DND-41 (cell line): ENCODE data around the gene CAMK4.

Source experiments
- ATAC-seq: fragments of 200-7000 bp; cut with Tn5 transposase; 3 replicates; pipeline ENCODE4 v1.9.1; 2021; ENCODE audit warnings: low read depth; ENCODE audit not compliant: insufficient read depth
- DNase-seq: peaks from one replicate; pipeline ENCODE4 v3.0.0-alpha.2; 2020
- H2AFZ ChIP-seq: 2 replicates; pipeline ENCODE4 v1.6.0; 2012; ENCODE audit warnings: low read depth, low read length
- H3K27ac ChIP-seq: 2 replicates; pipeline ENCODE4 v1.5.1; 2012; ENCODE audit warnings: low read length, inconsistent platforms
- H3K27me3 ChIP-seq: fragments of 200-600 bp; sonication (generic); 2 replicates; pipeline ENCODE4 v1.6.0; 2012; ENCODE audit warnings: low read length, mild to moderate bottlenecking, inconsistent platforms; ENCODE audit not compliant: insufficient read depth, poor library complexity
- H3K36me3 ChIP-seq: 2 replicates; pipeline ENCODE4 v1.5.1; 2012; ENCODE audit warnings: low read length, inconsistent platforms; ENCODE audit not compliant: insufficient read depth
- H3K4me1 ChIP-seq: 2 replicates; pipeline ENCODE4 v1.5.1; 2012; ENCODE audit warnings: mild to moderate bottlenecking, low read length; ENCODE audit not compliant: insufficient read depth
- H3K4me2 ChIP-seq: 2 replicates; pipeline ENCODE4 v1.6.0; 2012; ENCODE audit warnings: mild to moderate bottlenecking, moderate library complexity, low read length, inconsistent platforms; ENCODE audit not compliant: insufficient read depth
- H3K4me3 ChIP-seq, 2 experiments: fragments of 200-600 bp in 1 of 2; shearing (Covaris generic) in 1 of 2; 2 replicates each; pipeline ENCODE4 v1.5.1; 2012 to 2016; ENCODE audit warnings: inconsistent platforms in 2 of 2, low read length in 2 of 2, mild to moderate bottlenecking in 2 of 2, low read depth in 1 of 2, moderate library complexity in 1 of 2
- H3K79me2 ChIP-seq: 2 replicates; pipeline ENCODE4 v1.6.0; 2012; ENCODE audit warnings: low read length, inconsistent platforms; ENCODE audit not compliant: insufficient read depth
- H3K9ac ChIP-seq: 2 replicates; pipeline ENCODE4 v1.6.0; 2012; ENCODE audit warnings: low read depth, mild to moderate bottlenecking, inconsistent platforms, low read length, moderate library complexity
- H3K9me3 ChIP-seq: 2 replicates; pipeline ENCODE4 v1.5.1; 2012; ENCODE audit warnings: low read length, moderate library complexity, mild to moderate bottlenecking, inconsistent platforms; ENCODE audit not compliant: insufficient read depth, severe bottlenecking
- H4K20me1 ChIP-seq: 2 replicates; pipeline ENCODE4 v1.6.0; 2012; ENCODE audit warnings: low read length; ENCODE audit not compliant: insufficient read depth
- EZH2 ChIP-seq: IDR thresholded peaks from 3 replicates; pipeline ENCODE4 v1.6.1; 2012; ENCODE audit warnings: borderline replicate concordance, low read depth, mild to moderate bottlenecking, moderate library complexity, low read length, inconsistent platforms; ENCODE audit not compliant: severe bottlenecking
- TF ChIP-seq, protein P1 (sequence below): IDR thresholded peaks from 2 replicates; pipeline ENCODE4 v1.5.1; 2012; ENCODE audit warnings: borderline replicate concordance, low read length, moderate library complexity, mild to moderate bottlenecking; ENCODE audit not compliant: poor library complexity, severe bottlenecking; ENCODE audit errors: extremely low read depth

CAMK4 gene

DNA sequence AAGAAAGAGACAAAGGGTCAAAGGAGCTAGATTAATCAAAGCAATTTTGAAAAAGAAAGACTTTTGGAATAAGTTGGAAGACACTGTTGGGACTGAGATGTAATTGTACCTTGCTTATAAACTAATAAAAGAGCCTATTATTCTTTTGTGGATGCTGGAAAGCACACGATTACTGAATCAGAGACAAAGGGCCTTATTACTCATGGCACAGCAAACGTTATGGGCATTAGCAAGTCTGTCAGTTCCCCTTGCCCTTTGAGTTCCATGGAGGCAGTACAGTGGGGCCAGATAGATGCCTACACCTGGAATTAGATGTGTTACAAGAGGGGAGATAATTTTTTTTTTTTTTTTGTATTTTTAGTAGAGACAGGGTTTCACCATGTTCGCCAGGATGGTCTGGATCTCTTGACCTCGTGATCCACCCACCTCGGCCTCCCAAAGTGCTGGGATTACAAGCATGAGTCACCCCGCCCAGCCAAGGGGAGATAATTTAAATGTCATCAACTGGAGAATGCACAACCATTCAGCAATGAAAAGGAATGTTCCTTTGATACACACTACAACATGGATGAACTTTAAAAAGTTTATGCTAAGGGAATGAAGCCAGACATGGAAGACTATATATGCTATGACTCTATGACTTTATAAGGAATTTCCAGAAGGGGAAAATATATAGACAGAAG lies 159.2 kb downstream of the CAMK4 start:
- no peaks in the 10 kb centered on the region for H3K27me3 ChIP-seq
- no peak overlapping the region for H3K27ac ChIP-seq
- no peaks in the 10 kb centered on the region for H4K20me1 ChIP-seq
- no peaks in the 10 kb centered on the region for H3K9me3 ChIP-seq
- H3K4me1 ChIP-seq: peaks cover 24% of the 10 kb centered on the region
- H3K4me2 ChIP-seq: no peak overlapping the region
- no peak overlapping the region for H3K4me3 ChIP-seq
- ATAC-seq (no peak), DNase-seq (no peak)
- H3K9ac ChIP-seq: no peak overlapping the region
- TF ChIP-seq, protein P1, sequence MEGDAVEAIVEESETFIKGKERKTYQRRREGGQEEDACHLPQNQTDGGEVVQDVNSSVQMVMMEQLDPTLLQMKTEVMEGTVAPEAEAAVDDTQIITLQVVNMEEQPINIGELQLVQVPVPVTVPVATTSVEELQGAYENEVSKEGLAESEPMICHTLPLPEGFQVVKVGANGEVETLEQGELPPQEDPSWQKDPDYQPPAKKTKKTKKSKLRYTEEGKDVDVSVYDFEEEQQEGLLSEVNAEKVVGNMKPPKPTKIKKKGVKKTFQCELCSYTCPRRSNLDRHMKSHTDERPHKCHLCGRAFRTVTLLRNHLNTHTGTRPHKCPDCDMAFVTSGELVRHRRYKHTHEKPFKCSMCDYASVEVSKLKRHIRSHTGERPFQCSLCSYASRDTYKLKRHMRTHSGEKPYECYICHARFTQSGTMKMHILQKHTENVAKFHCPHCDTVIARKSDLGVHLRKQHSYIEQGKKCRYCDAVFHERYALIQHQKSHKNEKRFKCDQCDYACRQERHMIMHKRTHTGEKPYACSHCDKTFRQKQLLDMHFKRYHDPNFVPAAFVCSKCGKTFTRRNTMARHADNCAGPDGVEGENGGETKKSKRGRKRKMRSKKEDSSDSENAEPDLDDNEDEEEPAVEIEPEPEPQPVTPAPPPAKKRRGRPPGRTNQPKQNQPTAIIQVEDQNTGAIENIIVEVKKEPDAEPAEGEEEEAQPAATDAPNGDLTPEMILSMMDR: no peak
- no peak for TF ChIP-seq EZH2
- H3K36me3 ChIP-seq: no peaks in the 10 kb centered on the region
- H3K79me2 ChIP-seq: no peaks in the 10 kb centered on the region
- H2AFZ ChIP-seq: no peak overlapping the region

DNA sequence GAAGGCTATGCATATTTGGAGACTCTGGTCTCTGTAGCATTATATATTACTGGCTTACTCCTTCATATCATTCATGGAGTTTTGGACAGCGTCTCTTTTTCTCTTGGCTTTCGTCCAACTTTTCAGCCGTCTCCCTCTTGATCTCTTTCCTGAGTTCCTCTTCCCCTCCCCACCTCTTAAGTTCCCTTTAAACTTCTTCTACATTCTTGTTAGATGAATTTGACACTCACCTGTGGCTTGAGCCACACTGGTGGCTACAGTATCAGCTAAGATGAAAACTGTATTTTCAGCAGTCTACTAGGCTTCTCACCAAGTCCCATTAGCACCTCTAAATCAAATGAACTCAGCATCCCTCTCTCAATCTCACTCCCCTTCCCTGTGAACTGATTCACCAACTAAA lies 160.0 kb downstream of the CAMK4 start:
- Histone ChIP-seq H3K4me1 (peaks cover 24% of the 10 kb centered on the region), H3K9me3 (no peaks in the 10 kb centered on the region), H3K4me2 (no peak overlapping the region), H3K27ac (no peak overlapping the region), H3K9ac (no peak overlapping the region), H3K36me3 (no peaks in the 10 kb centered on the region), H3K27me3 (no peaks in the 10 kb centered on the region), H4K20me1 (no peaks in the 10 kb centered on the region), H3K4me3 (no peak overlapping the region), H3K79me2 (no peaks in the 10 kb centered on the region), H2AFZ (no peak overlapping the region)
- ATAC-seq: no peak
- no peak for DNase-seq
- no peak for TF ChIP-seq EZH2
- TF ChIP-seq, protein P1: no peak

DNA sequence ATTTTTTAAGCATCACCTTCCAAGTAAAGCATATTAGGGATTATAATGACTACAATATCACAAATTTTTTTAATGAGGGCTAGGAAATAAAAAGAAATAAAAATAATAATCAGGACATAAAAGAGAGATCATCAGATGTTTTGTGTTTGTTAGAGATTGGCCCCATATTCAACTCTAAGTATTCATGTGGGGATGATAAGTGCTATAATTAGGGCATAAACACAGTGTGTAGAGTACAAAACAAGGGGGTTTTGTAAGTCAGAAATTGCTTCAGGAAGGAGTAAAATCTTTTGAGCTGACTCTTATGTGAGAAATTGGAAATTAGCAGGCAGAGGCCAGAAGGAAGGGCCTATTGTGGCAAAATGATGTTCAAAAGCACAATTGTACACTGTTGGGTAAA lies 160.9 kb downstream of the CAMK4 start:
- no peak overlapping the region for H3K27ac ChIP-seq
- no peaks in the 10 kb centered on the region for H3K27me3 ChIP-seq
- no peaks in the 10 kb centered on the region for H4K20me1 ChIP-seq
- ATAC-seq (no peak), DNase-seq (no peak)
- H3K4me1 ChIP-seq: peaks cover 24% of the 10 kb centered on the region
- H3K79me2 ChIP-seq: no peaks in the 10 kb centered on the region
- H3K36me3 ChIP-seq: no peaks in the 10 kb centered on the region
- no peak overlapping the region for H3K9ac ChIP-seq
- no peak overlapping the region for H3K4me3 ChIP-seq
- no peak overlapping the region for H3K4me2 ChIP-seq
- no peak overlapping the region for H2AFZ ChIP-seq
- TF ChIP-seq, protein P1: no peak
- TF ChIP-seq EZH2: no peak
- H3K9me3 ChIP-seq: no peaks in the 10 kb centered on the region
